Medulla oblongata (tissue), 1 donor: ENCODE results near the gene GPRASP2.
"Not testable (repeated sequence)": the region's sequence is repeated elsewhere in the genome, so short reads cannot be mapped to it uniquely, and the experiment has no call there.

Experiments
- DNase-seq: peaks from one replicate; pipeline ENCODE4 v3.0.0-alpha.2; 2015; ENCODE audit errors: extremely low spot score

The GPRASP2 gene

DNA sequence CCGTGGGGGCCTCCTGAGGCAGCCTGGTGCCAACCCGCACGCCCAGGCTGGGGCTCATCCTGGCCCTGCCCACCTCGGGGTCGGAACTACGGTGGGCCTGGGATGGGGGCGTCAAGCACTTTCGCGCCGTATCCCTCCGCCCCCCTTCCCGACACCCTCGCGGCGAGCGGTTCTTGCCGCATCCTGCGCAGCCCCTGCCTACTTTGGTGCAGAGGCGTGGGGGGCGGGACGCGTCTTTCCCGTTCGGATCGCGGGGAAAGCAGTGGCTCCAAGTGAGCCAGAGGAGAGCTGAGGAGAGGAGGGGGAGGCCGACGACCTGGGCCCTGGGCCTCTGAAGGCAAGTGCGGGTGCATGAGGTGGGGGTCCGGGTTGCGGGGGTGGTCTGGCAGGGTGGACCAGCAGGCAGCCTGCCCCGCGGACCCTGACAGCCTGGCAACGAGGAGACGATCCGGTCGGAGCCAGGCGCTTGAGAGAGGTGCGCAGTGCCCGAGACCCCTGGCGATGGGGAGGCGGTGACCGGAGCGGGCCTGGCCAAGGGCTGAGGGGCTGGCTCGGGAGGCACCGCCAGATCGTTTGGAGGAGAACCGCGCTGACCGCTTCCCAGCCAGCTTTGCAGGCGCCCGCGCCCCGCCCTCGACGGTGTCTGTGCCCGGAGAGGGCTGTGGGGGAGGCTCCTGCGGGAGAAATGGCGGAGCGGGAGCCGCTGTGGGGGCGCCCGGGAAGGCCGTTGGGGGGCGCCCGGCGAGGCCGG, at the start of gene GPRASP2:
TSS of gene GPRASP2 (plus strand) at position 233 of the 751 bp plus-strand sequence. CDS start 2,422 bp downstream, outside the sequence.
- peak; percentile 12 for DNase-seq

DNA sequence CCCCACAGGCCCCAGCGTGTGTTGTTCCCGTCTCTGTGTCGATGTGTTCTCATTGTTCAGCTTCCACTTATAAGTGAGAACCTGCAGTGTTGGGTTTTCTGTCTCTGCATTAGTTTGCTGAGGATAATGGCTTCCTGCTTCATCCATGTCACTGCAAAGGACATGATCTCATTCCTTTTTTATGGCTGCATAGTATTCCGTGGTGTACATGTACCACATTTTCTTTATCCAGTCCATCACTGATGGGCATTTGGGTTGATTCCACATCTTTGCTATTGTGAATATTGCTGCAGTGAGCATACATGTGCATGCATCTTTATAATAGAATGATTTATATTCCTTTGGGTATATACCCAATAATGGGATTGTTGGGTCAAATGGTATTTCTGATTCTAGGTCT, 48.4 kb upstream of the GPRASP2 start:
- DNase-seq: not testable (repeated sequence)

GRCh38 chrX:102667034-102667433, 45.2 kb upstream of the GPRASP2 start:
- DNase-seq: not testable (repeated sequence)

GRCh38 chrX:102669526-102669925, 42.7 kb upstream of the GPRASP2 start:
- no peak for DNase-seq

- DNase-seq: no peak
Observed at GRCh38 chrX:102672856-102673255, 39.4 kb upstream of the GPRASP2 start.

GRCh38 chrX:102677479-102677878, 34.8 kb upstream of the GPRASP2 start:
- not testable (repeated sequence) for DNase-seq

DNA sequence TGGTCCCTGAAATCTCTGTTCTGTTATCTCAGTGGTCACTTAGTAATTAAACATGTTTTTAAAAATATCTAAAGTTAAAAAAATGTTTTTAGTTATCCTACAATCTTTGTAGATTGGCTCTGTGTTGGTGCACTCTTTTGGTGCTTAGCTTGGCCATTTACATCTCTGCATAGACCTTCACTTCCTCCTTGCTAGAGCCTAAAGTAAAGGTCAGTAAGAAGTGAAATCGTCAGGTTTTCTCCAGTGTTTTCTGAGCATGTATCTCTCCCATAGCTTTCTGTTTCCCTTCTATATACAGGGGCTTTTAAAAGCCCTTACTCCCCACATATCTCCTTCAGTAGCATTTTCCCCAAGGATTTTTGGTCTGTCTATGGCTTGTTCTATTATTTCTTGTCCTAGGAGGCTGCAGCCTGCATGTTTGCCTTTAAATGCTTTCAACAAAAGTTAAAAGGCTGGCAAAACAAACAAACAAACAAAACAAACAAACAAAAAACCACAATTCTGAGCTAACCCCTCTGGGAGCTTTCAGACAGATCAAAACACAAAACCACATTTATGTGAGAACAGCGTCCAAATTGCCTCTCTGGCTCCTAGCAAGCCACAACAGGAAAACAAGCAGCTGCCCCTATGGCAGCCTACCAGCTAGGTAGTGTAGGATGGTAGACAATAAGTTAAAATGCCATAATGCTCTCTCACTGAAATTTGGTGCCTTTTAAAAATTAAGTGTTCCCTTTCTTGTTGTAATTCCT, 27.3 kb upstream of the GPRASP2 start:
- DNase-seq: no peak

DNA sequence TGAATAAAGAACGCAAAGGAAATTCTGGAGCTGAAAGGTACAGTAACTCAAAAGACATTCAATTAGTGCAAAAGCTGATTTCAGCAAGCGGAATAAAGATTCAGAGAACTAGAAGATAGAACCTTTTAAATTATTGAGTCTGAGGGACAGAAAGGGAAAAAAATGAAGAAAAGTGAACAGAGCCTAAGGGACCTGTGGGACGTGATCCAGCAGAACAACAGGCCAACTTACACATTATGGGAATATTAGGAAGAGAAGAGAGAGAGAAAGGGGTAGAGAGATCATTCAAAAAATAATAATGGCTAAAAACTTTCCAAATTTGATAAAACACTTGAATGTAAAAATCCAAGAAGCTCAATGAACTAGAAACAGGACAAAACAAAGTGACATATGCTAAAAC, 17.5 kb upstream of the GPRASP2 start:
- DNase-seq: no peak

GRCh38 chrX:102696306-102696705, 15.9 kb upstream of the GPRASP2 start:
- no peak for DNase-seq

- DNase-seq: no peak
Observed at GRCh38 chrX:102697494-102697893, 14.8 kb upstream of the GPRASP2 start.

- no peak for DNase-seq
Observed at GRCh38 chrX:102708900-102709299, 3.3 kb upstream of the GPRASP2 start.

GRCh38 chrX:102711872-102712215, 404 bp upstream of the GPRASP2 start:
- DNase-seq: no peak

GRCh38 chrX:102712981-102713625, 855 bp downstream of the GPRASP2 start:
- peak; percentile 72 for DNase-seq

DNA sequence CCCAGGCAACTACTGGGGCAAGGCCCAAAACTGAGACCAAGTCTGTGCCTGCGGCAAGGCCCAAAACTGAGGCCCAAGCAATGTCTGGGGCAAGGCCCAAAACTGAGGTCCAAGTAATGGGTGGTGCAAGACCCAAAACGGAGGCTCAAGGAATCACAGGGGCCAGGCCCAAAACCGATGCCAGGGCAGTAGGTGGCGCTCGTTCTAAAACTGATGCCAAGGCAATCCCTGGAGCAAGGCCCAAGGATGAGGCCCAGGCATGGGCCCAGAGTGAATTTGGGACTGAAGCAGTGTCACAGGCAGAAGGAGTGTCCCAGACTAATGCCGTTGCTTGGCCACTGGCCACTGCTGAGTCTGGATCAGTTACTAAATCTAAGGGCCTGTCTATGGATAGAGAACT, 2.7 kb downstream of the GPRASP2 start:
- peak; percentile 2 for DNase-seq

DNA sequence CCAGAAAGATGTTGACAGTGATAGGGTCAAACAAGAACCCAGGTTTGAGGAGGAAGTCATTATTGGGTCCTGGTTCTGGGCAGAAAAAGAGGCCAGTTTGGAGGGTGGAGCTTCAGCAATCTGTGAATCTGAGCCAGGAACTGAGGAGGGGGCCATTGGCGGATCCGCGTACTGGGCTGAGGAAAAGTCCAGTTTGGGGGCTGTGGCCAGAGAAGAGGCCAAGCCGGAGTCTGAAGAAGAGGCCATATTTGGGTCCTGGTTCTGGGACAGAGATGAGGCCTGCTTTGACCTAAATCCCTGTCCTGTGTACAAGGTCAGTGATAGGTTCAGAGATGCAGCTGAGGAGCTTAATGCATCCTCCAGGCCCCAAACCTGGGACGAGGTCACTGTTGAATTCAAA, 3.7 kb downstream of the GPRASP2 start:
- no peak for DNase-seq

GRCh38 chrX:102720237-102721168, 8.3 kb downstream of the GPRASP2 start, which contains the start of gene GPRASP3:
Gene GPRASP3, plus strand, starts transcription at chrX:102720743. Its CDS starts 28,253 bp downstream, at chrX:102748996.
- peak; percentile 81 for DNase-seq

- not testable (repeated sequence) for DNase-seq
Observed at GRCh38 chrX:102721169-102721506, 8.9 kb downstream of the GPRASP2 start.

DNA sequence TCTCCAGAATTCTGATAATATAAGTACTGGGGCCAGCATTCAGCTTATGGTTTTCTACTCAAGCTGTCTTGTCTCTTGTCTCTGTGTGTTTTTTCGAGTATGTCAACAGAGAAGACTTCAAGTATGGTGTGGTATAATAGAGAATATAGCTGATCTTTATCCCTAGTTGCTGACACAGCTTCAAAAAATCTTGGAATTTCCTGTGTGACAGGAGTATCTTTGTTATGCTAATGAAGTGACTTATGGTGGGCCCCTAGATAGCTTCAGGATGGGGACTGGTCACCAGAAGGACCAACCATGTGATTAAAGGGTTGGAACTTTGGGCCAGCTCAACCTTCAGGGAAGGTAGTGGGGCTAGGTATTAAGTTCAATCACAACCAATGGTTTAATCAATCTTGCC, 11.2 kb downstream of the GPRASP2 start:
- DNase-seq: no peak

DNA sequence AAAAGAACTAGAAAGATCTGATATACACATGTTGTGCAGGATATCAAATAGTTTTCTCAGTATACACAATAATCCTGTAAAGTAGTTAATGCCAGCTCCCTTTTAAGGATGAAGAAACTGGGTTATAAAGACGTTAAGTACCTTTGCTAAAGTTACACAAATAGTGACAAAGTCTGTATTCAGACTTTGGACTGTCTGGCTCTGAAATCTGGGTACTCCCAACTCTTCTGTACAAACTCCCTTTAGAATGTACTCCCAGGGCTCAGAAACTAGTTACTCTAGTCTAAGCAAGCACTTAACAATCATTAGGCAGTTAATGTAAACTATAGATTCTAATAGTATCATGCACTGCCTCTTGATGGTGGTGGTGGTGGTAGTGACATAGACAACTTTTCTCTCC, 15.5 kb downstream of the GPRASP2 start:
- DNase-seq: no peak

- DNase-seq: no peak
Observed at GRCh38 chrX:102728646-102729045, 16.4 kb downstream of the GPRASP2 start.

GRCh38 chrX:102739657-102740056, 27.4 kb downstream of the GPRASP2 start:
- DNase-seq: no peak

DNA sequence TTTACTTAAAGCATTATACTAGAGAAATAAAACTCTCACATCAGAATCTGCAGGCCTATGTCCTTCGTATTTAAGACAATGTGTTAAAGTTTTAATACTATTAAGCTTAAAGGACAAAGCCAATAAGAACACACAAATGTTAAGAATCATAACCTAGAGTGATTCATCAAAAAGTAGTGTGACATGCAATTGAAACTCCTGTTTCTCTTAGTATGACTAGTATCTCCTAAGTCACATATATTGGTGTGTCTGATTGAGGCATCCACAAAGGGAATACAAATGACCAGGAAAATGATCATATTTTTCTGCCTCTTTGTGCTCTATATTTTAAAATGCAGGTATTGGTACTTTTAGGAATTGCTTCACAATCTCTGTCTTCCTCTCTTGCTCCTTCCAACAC, 32.1 kb downstream of the GPRASP2 start:
- no peak for DNase-seq
